NCI-H146 treated with DMSO at 0.1 percent for 48 hours (cell line): Measurements from ENCODE around the gene AKAP13.
"Not testable (repeated sequence)": the region's sequence is repeated elsewhere in the genome, so short reads cannot be mapped to it uniquely, and the experiment has no call there.

Experiments used
- DNase-seq: peaks from one replicate; lab custom pipeline; 2025; ENCODE audit not compliant: unreplicated experiment; lab: John Stamatoyannopoulos, UW

The AKAP13 gene

DNA sequence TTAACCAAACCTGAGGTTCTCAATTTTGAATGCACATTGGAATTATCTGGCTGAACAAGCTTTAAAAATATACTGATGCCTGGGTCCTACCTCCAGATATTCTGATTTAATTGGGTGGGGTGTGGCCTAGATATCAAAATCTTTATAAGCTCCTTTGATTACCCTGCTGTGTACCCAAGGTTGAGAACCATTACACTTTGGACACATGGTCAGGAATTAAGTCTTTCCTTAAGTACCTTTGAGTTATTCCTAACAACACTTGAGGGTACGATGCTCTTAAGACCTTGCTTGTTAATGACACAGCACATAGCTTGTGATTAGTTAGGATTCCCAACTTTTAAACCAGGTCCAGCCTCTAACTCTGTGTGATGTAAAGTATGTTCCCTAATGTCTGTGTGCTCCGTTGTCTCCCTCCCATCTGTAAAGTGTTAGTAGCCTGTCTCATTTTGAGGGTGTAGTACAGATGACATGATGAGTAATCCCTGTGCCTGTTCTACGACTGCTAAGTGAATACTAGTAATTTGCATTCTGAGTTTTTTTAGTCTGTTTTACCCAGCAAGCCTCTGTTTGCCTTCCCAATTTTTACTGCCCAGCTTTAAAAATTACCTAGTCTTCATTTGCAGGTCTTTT is 259.5 kb downstream of the AKAP13 start:
- no peak for DNase-seq

DNA sequence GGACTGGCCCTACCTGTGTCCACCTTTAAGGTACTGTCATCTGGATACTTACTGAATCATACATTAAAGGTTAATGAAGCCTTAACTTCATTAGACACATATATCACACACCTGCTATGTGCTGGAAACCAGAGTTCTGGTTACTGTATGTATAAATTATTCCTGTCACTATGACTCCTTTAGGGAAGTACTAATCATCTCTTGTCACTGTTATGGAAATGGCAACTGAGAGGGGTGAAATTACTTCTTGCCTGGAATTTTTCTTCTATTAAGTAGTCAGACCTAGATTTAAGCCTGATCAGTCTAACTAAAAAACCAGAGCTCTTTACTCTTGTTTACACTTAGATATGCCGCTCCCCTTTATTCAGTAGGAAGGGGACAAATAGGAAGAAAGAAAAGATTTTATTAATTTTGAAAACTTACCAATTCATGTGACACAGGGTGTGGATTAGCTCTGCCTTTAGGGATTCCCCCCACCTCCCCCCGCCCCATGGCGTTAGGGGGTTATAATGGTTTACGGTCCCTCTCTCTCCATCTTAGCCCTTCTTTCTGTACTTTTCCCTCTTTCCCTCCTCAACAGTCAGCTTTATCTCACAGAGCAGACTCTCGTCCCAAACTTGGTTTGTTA is 261.8 kb downstream of the AKAP13 start:
- no peak for DNase-seq

DNA sequence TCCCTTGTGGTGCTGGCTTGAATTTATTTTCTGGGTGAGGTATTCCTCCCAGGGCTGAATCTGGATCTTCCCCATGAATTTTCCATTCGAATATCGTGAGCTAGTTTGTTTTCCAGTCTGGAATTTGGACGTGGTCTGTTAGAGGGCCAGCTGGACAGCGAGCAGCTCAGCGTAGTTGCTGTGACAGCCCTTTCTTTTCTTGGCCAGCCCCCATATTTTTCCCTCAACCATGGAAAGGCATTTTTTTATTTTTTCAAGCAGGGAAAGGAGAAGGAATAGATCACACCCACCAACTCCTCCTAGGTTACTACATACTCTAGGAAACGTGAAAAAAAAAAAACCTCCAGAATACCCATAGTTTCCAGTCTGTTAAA is 262.3 kb downstream of the AKAP13 start:
- DNase-seq = no peak

DNA sequence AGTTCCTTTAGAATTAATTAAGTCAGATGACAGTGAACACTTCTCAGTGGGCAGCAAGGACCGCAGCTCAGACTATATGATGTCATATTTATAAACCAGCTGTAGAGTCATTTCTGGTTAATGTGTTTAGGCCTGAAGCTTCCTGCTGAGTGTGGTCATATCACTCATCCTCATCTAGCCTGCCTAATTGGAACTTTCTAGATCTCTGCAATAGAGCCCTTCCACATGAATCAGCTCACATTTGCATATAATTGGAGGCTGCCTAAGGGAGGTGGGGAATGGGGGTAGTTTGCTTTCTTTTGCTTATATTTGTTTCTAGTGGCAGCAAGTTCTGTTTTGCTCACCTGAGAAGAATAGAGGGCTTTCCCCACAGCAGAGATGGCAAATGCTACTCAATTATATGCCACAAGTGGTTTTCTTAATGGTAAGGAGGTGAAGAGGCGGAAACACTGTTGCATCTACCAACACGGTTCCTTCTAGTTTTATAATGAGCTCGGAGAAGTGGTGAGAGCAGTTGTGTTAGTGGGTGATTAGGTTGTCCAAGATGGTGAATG is 266.2 kb downstream of the AKAP13 start:
- DNase-seq = no peak

DNA sequence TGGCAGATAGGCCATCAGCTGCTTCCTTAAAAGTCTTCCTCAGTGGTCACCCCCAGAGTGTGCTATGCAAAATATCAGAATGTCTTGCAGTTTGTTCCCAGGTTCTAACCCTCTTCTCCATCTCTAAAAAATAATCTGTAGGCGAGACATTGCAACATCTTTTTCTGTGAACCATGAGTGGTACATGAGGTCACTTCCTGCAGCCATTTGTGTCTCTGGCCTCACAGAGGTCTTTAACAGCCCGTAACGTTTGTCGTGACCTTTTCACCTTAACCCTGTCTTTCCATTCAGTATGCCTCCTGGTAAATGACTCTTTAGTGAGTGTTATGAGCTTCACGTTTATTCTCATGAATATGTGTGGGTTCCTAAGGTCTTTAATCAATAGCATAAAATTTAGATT is 269.0 kb downstream of the AKAP13 start:
- DNase-seq = no peak

DNA sequence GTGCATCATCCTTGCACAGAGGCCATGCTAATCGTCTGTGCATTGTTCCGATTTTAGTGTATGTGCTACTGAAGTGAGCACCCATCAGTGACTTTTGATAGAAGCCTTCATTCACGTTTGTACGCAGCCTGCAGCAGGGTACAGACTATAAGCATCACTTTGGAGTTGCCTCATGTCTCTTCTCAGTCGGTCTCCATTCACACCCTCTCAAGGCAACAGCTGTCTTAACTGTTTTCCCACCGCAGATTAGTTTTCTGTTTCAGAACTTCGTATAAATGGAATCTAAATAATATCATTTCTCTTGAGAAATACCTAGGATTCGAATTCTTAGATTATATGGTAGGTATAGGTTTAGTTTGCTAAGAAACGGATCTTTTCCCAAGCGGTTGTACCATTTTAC is 271.1 kb downstream of the AKAP13 start:
- DNase-seq = no peak

DNA sequence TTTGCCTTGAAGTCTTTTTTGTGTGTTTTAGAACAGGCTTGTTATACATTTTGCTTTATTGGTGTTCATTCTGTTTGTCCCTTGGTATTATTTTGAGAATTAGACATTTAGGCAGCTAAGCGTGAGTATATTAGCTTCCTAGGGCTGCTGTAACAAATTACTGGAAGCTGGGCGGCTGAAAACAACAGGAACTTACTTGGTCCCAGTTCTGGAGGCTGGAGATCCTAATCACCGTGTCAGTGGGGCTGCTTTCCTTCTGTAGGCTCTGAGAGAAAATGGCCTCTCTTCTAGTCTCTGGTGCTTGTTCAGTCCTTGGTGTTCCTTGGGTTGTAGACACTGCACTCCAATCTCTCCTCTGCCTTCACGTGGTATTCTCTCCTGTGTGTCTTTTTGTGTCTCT is 272.1 kb downstream of the AKAP13 start:
- DNase-seq = no peak

DNA sequence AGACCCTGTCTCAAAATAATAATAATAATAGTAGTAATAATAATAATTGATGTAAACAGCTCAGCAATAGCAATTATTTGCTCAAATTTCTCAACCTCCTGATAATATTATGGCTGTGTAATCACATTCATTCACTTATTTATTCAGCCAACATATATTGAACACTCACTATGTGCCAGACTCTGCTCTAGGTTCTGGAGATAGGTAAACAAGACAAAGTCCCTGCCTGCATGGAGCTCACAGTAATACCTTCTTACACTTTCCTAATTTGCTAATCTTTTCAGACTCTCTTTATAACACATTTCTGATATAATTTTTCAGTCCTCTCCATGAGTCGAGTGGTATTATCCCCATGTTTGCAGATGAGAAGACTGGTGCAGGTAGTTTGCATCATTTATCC is 276.7 kb downstream of the AKAP13 start:
- no peak for DNase-seq

DNA sequence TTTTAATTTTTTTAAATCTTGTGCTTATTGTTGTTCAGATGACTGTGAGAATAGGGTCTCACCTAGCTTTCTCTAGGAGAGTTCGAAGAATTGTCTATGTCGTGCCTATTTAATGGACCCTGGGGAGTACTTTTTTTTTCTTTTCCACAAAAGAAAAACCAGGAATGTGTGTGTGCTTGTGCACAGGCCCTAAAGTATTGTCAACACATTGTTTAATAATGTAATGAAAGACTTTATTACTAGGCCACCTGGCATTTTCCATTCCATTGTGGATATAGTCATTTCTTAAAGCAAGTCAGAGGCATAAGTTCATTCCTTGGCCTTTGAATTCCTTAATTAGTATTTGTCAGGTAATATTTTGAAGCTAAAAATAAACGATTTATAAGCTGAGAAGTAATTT is 278.4 kb downstream of the AKAP13 start:
- no peak for DNase-seq

DNA sequence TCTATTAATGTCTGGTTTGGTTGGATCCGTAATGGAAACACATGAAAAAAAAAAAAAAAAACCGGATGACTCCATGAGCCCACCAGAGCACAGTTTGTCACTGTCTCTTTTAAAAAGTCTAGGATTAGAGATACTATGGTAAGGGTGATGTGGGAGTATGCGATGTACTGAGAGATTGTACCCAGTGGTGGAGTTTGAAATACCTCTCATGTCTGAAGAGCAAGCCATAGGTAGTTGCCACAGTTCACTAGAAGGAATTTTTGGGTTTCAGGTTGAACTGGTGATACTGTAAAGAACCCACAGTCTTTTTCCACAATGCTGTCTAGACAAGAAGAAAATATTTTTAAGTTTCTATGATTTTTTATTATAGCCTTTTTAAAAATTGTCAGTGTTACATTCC is 281.5 kb downstream of the AKAP13 start:
- no peak for DNase-seq

DNA sequence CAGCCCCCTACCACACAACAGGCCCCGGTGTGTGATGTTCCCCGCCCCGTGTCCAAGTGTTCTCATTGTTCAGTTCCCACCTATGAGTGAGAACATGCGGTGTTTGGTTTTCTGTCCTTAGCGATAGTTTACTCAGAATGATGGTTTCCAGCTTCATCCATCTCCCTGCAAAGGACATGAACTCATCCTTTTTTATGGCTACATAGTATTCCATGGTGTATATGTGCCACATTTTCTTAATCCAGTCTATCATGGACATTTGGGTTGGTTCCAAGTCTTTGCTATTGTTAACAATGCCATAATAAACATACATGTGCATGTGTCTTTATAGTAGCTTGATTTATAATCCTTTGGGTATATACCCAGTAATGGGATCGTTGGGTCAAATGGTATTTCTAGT is 285.3 kb downstream of the AKAP13 start:
- not testable (repeated sequence) for DNase-seq

DNA sequence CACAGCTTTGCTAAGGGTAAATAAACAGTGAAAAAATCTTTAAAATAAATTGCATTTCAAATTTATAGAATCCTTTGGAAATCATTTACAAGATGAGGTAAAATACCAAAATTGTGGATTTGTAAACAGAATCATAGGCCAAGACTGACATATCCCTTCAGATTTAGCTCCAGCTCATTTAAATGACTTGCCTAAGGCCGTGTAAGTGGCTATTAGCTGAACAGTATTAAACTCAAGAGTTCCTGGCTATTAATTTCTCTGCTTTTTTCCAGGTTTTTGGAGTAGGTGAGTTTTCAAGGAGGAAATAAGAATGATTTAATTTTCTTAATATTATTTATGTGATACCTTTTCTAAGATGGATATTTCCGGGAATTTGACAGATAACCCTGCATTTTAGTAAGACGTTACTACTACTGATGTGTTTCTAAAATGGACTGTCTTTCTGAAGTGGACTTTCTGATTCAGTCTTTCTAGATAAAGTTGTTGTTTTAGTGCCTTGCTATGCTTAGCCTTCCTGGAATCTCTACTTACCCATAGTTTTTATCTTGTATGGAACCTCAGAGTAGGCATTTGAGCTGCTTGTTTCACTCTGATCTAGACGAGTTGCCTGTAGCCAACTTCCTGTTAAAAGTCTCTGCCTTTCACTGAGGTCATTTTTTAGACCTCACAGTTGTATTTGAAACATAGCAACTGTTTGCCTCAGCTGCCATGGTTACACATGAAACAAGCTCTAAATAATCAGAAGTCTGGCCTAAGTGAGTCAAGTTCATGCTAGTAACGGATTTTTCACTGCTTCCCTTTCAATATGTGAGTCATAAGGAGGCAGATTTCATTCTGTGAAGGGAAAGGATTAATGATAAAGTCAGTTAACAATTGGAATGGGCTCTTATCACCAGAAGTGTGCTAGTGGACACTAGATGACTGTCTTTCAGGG is 287.4 kb downstream of the AKAP13 start:
- no peak for DNase-seq

DNA sequence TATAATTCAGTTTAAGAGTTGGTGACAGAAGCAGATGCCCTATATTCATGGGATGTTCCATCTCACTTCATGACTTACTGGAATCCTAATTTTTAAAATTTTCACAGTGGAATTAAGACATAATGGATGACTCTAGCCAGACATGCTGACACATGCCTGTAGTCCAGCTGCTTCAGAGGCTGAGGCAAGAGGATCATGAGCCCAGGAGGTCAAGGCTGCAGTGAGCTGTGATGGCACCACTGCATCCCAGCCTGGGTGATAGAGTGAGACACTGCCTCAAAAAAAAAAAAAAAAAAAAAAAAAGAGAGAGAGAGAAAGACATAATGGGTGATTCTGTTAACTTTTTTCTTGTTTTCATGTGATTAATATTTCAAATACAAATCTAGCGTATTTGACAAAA is 290.8 kb downstream of the AKAP13 start:
- no peak for DNase-seq

DNA sequence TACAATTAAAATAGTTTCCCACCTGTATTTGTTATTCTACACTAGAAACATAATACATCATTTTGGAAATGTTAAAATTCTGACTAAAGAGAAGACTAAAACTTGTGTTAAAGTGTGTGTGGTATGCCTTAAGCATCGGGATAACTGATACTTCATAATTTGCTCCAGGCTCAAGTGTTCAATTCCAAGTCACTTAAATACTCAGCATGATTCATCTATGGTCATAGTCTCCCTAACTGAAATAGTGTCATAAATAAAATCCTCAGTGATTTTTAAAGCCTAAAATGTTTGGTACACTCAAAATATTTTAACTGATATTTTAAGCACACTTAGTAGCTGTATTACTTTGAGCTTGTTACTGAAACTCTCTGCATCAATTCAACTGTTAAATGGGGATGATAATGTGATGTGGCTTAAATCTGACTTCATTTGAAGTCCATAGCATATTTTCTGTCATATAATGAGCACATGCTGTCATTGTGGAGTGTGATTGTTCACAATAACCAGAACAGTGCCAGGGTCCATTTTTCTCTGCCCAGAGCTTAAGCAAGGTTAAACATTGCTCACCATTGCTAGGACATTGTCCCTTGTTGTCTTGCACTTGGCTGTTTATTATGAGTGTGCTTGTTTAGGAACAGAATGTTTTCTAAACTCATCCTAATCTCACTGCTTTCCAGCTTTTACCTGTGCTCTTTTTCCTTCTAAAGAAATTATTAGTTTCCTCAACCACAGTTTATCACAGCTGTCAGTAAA is 292.1 kb downstream of the AKAP13 start:
- no peak for DNase-seq

DNA sequence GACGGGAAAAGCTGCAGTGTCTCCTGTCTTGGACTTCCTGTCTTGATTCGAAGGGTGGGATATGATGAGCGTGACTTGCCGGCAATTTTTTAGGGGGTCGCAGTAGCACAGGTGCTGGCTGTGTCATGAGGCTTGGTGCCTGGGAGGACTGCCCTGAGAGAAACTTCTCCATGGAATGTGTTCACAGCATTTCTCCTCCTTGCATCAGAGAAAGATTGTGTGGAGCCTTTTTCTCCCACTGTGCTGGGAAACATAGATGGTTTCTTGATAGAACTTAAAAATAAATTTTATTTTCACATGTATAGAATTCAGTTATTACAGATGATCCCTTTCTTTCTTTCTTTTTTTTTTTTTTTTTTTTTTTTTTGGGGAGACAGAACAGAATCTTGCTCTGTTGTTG is 292.9 kb downstream of the AKAP13 start:
- no peak for DNase-seq

DNA sequence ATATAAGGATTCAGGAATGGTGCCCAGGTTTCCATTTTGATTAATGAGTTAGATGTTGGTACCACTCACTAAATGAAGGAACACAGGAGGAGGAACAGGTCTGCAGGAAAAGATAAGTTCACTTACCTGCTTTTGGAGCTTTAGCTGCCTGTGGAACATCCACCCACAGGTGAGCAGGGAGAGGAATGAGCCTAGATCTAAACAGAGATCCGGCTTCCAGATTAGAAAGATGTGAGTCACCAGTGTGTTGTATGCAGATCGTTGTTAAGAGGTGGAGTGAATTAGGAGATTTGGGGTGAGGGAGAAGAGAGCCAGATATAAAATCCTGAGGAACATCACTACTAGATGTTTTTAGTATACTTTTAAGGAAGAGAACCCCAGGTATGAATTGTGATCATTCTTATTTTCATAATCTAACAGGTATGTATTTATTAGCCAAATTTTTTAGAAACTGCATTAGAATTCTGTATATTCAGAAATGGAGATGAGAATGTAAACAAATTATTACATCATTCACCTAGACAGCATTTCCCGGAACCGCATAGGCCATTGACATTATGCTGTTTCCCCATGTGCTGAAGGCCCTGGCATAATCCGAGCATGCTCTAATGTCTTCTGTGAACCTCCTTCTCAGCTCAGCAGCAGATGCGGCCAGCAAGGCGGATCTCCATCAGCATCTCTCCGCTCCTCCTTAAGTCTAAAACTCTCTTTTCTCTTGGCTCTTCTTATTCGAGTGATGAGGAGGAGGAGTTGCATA is 296.1 kb downstream of the AKAP13 start:
- no peak for DNase-seq

DNA sequence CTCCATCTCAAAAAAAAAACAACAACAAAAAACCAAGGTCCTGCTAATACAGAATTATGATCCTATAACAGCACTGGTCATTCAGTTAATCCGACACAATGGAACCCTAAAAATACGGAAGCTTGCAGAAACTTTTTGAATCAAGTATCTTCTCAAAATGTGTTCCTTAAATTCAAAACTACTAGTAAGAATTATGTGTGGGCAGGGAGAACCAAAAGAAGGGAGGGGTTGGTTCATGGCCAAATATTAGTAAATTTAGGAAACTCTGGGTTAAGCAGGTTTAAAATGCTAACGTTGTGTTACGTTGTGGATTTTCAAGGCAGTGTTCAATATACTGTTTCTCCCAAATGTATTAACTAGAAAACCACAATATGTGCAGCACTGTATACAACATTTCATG is 298.8 kb downstream of the AKAP13 start:
- no peak for DNase-seq

DNA sequence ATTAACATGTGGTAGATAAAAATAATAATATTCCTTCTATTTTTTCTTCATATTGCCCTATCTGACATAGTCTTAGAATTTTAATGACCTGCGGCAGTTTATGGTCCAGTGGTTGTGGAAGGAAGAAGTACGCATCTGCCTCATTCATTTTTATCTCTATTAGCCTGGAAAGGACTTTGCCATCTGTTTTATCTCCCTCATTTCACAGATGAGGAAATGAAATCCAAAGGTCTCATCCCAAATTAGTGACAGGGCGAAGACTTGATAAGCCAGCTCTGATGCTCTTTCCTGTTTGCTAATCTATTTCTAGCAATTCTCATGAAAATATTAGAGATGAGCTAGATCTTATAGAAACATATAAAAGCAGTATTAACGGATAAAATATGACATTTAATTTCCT is 301.0 kb downstream of the AKAP13 start:
- DNase-seq = no peak

DNA sequence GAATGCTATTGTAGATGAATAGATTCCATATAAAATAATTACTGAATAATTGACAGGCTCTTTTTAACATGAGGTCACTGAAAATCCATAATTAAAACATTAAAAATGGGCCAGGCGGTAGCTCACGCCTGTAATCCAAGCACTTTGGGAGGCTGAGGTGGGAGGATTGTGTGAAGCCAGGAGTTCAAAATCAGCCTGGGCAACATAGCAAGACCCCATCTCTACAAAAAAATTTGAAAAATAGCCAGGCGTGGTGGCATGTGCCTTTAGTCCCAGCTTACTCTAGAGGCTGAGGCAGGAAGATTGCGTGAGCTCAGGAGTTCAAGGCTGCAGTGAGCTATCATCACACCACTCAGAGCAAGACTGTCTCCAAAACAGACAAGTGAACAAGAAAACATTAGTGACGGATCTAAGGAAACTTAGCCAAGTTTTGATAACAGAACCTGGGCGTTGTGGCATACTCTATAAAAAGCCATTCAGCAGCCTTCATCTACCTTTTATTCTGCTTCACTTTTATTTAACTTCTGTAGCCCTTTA is 303.8 kb downstream of the AKAP13 start:
- DNase-seq = no peak

DNA sequence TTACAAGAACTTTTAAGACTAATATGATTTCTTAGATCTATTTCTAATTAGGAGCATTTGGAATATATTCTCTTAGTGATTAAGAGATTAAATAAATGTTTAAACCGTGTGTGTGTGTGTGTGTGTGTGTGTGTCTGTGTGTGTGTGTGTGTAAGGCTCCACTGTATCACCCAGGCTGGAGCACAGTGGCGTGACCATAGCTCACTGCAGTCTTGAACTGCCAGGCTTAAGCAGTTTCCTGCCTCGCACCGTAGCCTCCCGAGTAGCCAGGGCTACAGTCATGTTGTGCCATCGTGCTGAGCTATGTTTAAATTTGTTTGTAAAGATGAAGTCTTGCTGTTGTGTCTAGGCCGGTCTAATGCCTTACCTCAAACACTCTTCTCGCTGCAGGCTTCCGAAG is 305.0 kb downstream of the AKAP13 start:
- no peak for DNase-seq
